ENCODE results near the gene TAF7.
"Not testable (repeated sequence)": the region's sequence is repeated elsewhere in the genome, so short reads cannot be mapped to it uniquely, and the experiment has no call there.

Gene TAF7

GRCh38 chr5:141338538-141339306, 18.1 kb upstream of the TAF7 start, which contains the start of gene PCDHGA2:
Gene PCDHGA2, plus strand, starts transcription at chr5:141338760.
- DNase-seq: no peak

- DNase-seq: not testable (repeated sequence)
Measured at GRCh38 chr5:141332571-141332970, 12.0 kb upstream of the TAF7 start.

DNA sequence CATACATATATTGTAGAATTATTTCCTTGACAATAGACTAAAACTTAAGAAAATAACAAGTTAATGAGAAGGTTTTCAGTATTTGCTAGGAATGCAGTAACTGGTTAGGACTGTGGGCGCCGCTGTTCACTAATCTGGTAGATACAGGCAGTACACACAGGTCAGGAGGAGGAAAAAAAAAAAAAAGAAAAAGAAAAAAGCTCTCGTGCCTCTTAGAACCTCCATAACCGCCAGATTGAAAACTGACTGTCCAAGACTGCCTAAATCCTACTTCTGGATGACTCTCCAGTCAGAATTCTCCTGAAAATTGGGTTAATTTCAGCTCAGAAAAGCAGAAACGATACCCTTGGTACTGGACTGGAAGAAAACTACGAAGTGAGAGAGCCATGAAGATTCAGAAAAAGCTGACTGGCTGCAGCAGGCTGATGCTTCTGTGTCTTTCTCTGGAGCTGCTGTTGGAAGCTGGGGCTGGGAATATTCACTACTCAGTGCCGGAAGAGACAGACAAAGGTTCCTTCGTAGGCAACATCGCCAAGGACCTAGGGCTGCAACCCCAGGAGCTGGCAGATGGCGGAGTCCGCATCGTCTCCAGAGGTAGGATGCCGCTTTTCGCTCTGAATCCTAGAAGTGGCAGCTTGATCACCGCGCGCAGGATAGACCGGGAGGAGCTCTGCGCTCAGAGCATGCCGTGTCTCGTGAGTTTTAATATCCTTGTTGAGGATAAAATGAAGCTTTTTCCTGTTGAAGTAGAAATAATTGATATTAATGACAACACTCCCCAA, 9.9 kb upstream of the TAF7 start, which contains the start of gene PCDHGA1:
Gene PCDHGA1 (plus strand): TSS at position 216 of the 782 bp plus-strand sequence.
- DNase-seq: peak; percentile 0

DNA sequence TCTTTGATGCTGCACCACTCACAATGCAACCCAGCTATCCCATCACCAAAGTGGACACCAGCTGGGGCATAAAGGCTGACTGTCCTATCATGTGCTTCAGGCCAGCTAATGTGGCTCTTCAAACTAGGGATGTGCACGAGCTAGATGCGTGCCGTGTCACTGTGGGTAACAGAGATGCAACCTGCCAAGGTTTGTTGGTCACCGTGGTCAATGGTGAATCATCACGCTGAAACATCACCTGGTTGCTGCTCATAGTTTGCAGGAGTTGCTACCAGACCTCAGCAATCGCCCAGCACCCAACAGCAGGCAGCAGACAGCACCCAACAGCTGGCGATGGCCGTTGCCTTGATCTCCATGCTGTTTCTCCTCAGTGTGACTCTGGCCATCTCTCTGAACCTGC, 7.6 kb upstream of the TAF7 start:
- DNase-seq: no peak

GRCh38 chr5:141326088-141326854, 5.7 kb upstream of the TAF7 start:
- DNase-seq: no peak

DNA sequence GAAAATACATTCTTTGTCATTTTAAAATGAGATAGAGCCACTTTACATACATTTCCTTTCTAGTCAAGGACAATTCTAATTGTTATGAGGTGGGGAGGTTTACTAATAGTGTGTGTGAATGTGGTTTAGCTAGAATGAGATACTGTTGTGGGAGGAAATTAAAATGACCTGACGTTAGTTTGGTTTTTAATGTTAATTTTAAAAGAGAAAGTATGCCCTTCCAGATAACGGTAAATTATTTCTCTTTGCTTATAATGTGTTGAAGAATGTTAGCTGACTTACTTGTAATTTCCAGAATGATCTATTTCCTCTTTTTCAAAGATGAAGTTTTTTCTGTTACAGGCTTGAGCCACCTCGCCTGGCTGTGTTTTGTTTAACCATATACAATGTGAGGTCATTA, 1.7 kb upstream of the TAF7 start:
- no peak for DNase-seq

DNA sequence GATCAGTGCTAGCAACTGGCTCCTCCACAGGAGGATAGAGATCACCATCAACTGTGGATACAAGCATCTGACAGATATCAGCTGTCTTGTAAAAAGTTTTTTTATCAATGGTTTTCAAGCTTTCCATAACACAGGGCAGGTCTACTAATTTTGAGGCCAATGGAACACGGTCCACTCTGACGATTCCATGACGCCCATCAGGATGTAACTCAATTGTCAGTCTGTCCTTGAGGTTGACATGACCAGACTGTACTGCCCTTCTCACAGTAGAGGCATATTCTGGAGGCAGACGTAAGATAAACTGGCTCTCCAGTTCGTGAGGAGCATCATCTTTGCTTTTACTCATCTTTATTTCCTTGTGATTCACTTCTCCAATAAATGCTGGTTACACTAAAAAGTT, 885 bp downstream of the TAF7 start:
- no peak for DNase-seq

DNA sequence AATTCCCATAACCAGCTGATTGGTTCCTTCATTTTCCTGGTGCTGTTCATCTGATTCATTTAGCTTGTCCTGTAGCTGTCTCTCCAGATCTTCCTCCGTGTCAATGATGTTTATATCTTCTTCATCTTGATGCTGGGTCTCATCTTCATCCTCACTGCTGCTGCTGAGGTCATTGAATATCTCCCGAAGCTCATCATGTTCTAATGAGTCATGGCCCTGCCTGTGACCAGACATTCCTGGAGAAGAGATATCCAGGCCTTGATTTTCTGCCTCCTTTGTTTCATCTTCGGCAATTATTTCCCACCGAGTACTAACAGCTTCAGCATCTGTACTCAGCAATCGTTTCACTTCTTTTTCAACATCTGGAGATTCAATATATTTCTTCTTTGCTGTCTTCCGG, 1.4 kb downstream of the TAF7 start:
- no peak for DNase-seq

DNA sequence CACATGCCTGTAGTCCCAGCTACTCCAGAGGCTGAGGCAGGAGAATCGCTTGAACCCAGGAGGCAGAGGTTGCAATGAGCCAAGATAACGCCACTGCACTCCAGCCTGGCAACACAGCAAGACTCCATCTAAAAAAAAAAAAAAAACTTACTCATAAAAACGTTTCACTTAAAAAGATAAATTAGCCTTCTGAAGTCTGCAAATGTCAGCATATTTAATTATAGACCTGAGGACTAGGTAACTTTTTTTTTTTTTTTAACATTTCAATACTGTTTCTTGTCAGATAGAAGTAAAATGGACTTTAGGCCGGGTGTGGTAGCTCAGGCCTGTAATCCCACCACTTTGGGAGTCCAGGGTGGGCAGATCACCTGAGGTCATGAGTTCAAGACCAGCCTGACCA, 3.6 kb downstream of the TAF7 start:
- DNase-seq: not testable (repeated sequence)

GRCh38 chr5:141313711-141314110, 6.9 kb downstream of the TAF7 start:
- DNase-seq: no peak

DNA sequence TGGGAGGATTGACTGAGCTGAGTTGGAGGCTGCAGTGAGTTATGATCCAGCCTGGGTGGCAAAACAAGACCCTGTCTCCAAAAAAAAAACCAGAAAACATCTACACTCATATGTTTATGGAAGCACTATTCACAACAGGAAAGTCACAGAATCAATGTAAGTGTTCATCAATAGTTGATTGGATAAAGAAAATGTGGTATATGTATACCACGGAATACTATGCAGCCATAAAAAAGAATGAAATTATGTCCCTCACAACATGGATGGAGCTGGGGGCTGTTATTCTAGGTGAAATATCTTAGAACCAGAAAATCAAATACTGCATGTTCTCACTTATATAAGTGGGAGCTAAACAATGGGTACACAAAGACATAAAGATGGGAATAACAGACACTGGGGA, 14.0 kb downstream of the TAF7 start:
- DNase-seq: no peak

DNA sequence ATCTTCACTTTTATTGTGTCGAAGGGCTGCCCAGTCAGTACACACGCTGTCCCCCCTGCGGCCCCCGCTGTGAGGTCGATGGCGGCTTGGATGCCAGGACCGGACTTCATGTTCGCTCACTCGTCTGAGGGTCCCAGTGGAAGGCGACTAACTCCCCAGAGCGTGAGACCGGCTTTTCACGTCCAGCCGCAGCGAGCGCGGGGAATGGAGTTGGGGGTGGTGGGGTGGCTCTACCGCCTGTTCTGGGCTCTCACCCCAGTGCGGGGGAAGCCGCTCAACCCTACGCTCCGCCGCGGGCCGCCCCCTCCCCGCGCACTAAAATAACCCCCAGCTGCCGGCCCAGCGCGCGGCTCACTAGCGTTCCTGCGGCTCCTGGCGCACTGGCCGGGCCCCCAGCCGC, 16.8 kb downstream of the TAF7 start, which contains the start of gene SLC25A2:
Gene SLC25A2 (minus strand): TSS at position 294 of the 400 bp plus-strand sequence. CDS start 184 bp downstream, at position 110.
- DNase-seq: no peak

- DNase-seq: no peak
Measured at GRCh38 chr5:141298376-141298775, 22.2 kb downstream of the TAF7 start.

- DNase-seq: no peak
Measured at GRCh38 chr5:141272906-141273305, 47.7 kb downstream of the TAF7 start.

DNA sequence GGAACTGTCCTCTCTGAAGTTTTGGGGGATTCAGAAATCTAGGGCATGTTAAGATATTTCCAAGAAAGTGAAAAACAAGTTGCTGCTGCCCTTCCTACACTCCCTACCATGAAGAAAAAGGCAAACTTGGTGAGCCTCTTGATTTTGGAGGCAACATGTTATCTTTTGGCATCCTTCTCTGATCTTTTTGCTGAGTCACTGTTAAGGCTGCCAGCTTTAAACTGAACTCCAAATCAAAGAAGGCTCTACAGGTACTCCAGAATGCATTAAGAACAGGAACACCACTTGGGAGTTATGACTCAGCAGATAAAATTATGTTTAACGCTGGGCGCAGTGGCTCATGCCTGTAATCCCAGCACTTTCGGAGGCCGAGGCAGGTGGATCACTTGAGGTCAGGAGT, 51.4 kb downstream of the TAF7 start:
- no peak for DNase-seq
